OCI-LY1 (cell line): ENCODE data around the gene GALNT14.

ENCODE experiments used
- H2AFZ ChIP-seq: fragments of 200-600 bp; sonication (generic), shearing (Covaris generic); 2 replicates; pipeline ENCODE4 v1.6.0; 2014; ENCODE audit warnings: antibody characterized with exemption, mild to moderate bottlenecking, low read length
- H3F3A ChIP-seq: fragments of 200-600 bp; sonication (generic), shearing (Covaris generic); 2 replicates; pipeline ENCODE4 v1.6.0; 2014; ENCODE audit warnings: mild to moderate bottlenecking, antibody characterized with exemption, low read length, moderate library complexity; ENCODE audit not compliant: insufficient read depth
- H3K27ac ChIP-seq: fragments of 200-600 bp; sonication (generic); 2 replicates; pipeline ENCODE4 v1.5.1; 2014; ENCODE audit warnings: low read length, mixed run types, mild to moderate bottlenecking, low read depth; ENCODE audit not compliant: poor library complexity, severe bottlenecking
- H3K27me3 ChIP-seq: fragments of 200-600 bp; sonication (generic); 2 replicates; pipeline ENCODE4 v1.6.0; 2014; ENCODE audit warnings: antibody characterized with exemption, mild to moderate bottlenecking, low read length, moderate library complexity; ENCODE audit not compliant: insufficient read depth
- H3K36me3 ChIP-seq: fragments of 200-600 bp; sonication (generic); 2 replicates; pipeline ENCODE4 v1.6.1; 2014; ENCODE audit warnings: mild to moderate bottlenecking, antibody characterized with exemption, low read length, moderate library complexity, mixed read lengths; ENCODE audit not compliant: insufficient read depth
- H3K4me1 ChIP-seq: fragments of 200-600 bp; sonication (generic); 2 replicates; pipeline ENCODE4 v1.5.1; 2014; ENCODE audit warnings: mild to moderate bottlenecking, low read length, moderate library complexity; ENCODE audit not compliant: insufficient read depth, severe bottlenecking
- H3K4me2 ChIP-seq: fragments of 200-600 bp; sonication (generic), shearing (Covaris generic); 2 replicates; pipeline ENCODE4 v1.6.1; 2014; ENCODE audit warnings: low read length
- H3K4me3 ChIP-seq: fragments of 200-600 bp; sonication (generic); 2 replicates; pipeline ENCODE4 v1.5.1; 2014; ENCODE audit warnings: low read length, low read depth, mild to moderate bottlenecking, mixed read lengths; ENCODE audit not compliant: poor library complexity, severe bottlenecking
- H3K79me2 ChIP-seq: fragments of 200-600 bp; shearing (Covaris generic); 2 replicates; pipeline ENCODE4 v1.6.1; 2016; ENCODE audit warnings: mixed run types, low read length, mixed read lengths; ENCODE audit not compliant: insufficient read depth
- H3K9ac ChIP-seq: fragments of 200-600 bp; sonication (generic), shearing (Covaris generic); 2 replicates; pipeline ENCODE4 v1.6.1; 2014; ENCODE audit warnings: mild to moderate bottlenecking, low read length, mixed read lengths
- H3K9me2 ChIP-seq: fragments of 200-600 bp; sonication (generic), shearing (Covaris generic); 2 replicates; pipeline ENCODE4 v1.6.1; 2014; ENCODE audit warnings: low read depth, mild to moderate bottlenecking, low read length, mixed read lengths
- H3K9me3 ChIP-seq: fragments of 200-600 bp; shearing (Covaris generic); 2 replicates; pipeline ENCODE4 v1.6.1; 2014; ENCODE audit warnings: low read length, mixed read lengths
- H4K20me1 ChIP-seq: fragments of 200-600 bp; sonication (generic), shearing (Covaris generic); 2 replicates; pipeline ENCODE4 v1.6.0; 2016; ENCODE audit warnings: mild to moderate bottlenecking, low read length; ENCODE audit not compliant: insufficient read depth
- EZH2 ChIP-seq: fragments of 200-600 bp; sonication (generic), shearing (Covaris generic); IDR thresholded peaks from 2 replicates; pipeline ENCODE4 v1.8.0; 2017; ENCODE audit warnings: borderline replicate concordance, mixed run types, mild to moderate bottlenecking, antibody characterized with exemption, low read length, moderate library complexity, mixed read lengths
- TF ChIP-seq, protein P1 (sequence below): fragments of 200-600 bp; sonication (generic), shearing (Covaris generic); IDR thresholded peaks from 2 replicates; pipeline ENCODE4 v1.5.1; 2017; ENCODE audit warnings: mild to moderate bottlenecking, antibody characterized with exemption, low read length, moderate library complexity, mixed read lengths

Gene GALNT14

DNA sequence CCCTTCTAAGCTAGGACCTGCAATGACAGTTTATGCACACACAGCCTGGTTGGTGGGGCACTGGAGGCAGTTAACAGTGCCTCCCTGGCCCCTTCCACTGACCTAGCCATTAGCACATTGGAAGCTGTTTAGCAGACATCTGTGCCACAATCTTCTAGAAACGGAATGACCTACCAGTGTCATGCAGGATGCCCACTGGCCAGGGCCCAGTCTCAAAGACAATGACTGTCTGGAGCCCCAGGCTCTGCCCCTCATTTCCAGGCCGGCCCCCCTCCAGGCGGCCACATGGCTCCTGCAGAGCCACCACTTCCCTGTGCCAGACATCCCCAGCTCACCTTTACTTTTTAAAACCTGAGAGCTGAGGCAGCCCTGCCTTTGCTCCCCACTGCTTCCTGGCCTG, 207.5 kb downstream of the GALNT14 start:
- no peaks in the 10 kb centered on the region for H3K36me3 ChIP-seq
- no peaks in the 10 kb centered on the region for H3F3A ChIP-seq
- H2AFZ ChIP-seq, result no peak overlapping the region
- no peak overlapping the region for H3K4me3 ChIP-seq
- no peaks in the 10 kb centered on the region for H4K20me1 ChIP-seq
- no peak overlapping the region for H3K9ac ChIP-seq
- H3K27me3 ChIP-seq, result no peaks in the 10 kb centered on the region
- H3K27ac ChIP-seq, result no peak overlapping the region
- H3K4me1 ChIP-seq, result no peaks in the 10 kb centered on the region
- H3K4me2 ChIP-seq, result no peak overlapping the region
- H3K9me3 ChIP-seq, result no peaks in the 10 kb centered on the region
- TF ChIP-seq, protein P1, sequence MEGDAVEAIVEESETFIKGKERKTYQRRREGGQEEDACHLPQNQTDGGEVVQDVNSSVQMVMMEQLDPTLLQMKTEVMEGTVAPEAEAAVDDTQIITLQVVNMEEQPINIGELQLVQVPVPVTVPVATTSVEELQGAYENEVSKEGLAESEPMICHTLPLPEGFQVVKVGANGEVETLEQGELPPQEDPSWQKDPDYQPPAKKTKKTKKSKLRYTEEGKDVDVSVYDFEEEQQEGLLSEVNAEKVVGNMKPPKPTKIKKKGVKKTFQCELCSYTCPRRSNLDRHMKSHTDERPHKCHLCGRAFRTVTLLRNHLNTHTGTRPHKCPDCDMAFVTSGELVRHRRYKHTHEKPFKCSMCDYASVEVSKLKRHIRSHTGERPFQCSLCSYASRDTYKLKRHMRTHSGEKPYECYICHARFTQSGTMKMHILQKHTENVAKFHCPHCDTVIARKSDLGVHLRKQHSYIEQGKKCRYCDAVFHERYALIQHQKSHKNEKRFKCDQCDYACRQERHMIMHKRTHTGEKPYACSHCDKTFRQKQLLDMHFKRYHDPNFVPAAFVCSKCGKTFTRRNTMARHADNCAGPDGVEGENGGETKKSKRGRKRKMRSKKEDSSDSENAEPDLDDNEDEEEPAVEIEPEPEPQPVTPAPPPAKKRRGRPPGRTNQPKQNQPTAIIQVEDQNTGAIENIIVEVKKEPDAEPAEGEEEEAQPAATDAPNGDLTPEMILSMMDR, result no peak
- no peak for TF ChIP-seq EZH2
- no peaks in the 10 kb centered on the region for H3K79me2 ChIP-seq
- no peaks in the 10 kb centered on the region for H3K9me2 ChIP-seq

DNA sequence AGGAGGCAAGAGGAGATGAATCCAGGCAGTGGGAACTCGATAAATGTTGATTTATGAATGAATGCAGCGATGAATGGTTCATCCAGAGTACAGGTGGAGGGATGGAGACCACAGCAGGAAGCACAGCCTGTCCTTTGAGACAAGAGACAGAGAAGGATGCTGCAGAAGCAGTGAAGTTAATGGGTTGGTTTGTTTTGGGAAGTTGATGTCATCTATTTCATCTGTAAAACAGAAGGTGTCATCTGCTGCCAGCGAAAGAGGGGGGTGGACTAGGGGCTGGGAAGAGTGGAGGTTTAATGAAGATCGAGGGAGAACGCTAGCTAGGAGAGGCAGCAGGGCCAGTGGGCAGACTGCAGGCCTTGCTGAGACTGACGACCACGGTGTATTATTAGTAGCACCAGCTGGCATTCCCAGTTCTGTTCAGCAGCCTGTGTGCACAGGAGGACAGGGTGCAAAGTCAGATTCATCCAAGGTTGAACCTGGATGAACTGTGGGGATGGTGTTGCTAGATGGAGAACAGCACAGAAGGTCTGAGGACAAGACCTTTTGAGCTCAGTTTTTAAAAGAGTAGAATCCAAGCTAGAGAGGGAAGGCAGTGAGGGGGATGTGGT, 210.7 kb downstream of the GALNT14 start:
- Histone ChIP-seq H3K79me2 (no peaks in the 10 kb centered on the region), H3K36me3 (no peaks in the 10 kb centered on the region), H3K27ac (no peak overlapping the region), H3K27me3 (no peaks in the 10 kb centered on the region), H3K4me2 (no peak overlapping the region), H3K4me3 (no peak overlapping the region), H3F3A (no peaks in the 10 kb centered on the region), H3K4me1 (no peaks in the 10 kb centered on the region), H4K20me1 (no peaks in the 10 kb centered on the region), H3K9me2 (no peaks in the 10 kb centered on the region), H3K9me3 (no peaks in the 10 kb centered on the region), H3K9ac (no peak overlapping the region), H2AFZ (no peak overlapping the region)
- TF ChIP-seq EZH2, result no peak

DNA sequence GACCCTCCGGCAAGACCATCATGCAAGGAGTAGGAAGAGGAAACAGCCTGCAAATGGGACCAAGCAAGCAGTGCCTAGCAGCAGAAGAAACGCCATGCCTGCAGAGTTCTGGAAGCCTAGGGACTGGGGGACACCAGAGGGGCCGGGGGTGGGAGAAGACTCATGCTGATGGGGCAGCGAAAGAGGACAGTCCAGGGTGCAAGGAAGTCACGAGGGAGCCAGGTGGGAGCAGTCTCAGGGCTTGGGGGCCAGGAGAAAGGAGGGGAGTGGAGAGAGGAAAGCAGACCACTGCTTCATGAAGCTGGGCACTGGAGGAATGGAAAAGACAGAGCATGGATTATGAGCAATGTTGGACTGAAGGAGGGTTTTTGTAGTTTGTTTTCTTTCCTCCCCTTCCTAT, 211.6 kb downstream of the GALNT14 start:
- no peak overlapping the region for H3K4me2 ChIP-seq
- no peaks in the 10 kb centered on the region for H3K79me2 ChIP-seq
- no peaks in the 10 kb centered on the region for H3K4me1 ChIP-seq
- no peaks in the 10 kb centered on the region for H3K9me3 ChIP-seq
- H3K9me2 ChIP-seq, result no peaks in the 10 kb centered on the region
- no peak for TF ChIP-seq EZH2
- TF ChIP-seq, protein P1, result no peak
- H4K20me1 ChIP-seq, result no peaks in the 10 kb centered on the region
- no peak overlapping the region for H3K4me3 ChIP-seq
- H3F3A ChIP-seq, result no peaks in the 10 kb centered on the region
- H3K27ac ChIP-seq, result no peak overlapping the region
- no peak overlapping the region for H3K9ac ChIP-seq
- no peak overlapping the region for H2AFZ ChIP-seq
- H3K27me3 ChIP-seq, result no peaks in the 10 kb centered on the region
- H3K36me3 ChIP-seq, result no peaks in the 10 kb centered on the region

DNA sequence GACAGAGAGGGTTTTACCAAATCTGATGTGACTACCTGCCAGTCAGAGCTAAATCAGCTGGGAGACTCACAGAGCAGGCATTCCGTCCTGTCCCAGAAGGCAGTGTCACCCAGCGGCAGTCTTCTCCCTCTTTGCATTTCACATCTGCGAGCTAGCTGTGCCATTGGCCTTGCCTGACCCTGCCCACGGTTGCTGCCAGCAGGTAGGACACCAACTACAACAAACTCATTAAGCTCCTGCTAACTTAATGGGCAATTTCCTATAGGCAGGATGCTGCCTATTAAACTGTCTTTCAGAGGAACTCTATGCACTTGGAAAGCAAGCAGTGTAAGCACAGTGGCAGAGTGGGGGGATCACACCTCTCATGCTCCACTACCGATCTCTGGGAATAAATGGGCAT, 214.6 kb downstream of the GALNT14 start:
- H3K27ac ChIP-seq, result no peak overlapping the region
- no peaks in the 10 kb centered on the region for H3K27me3 ChIP-seq
- H4K20me1 ChIP-seq, result no peaks in the 10 kb centered on the region
- no peaks in the 10 kb centered on the region for H3K9me3 ChIP-seq
- no peaks in the 10 kb centered on the region for H3F3A ChIP-seq
- no peaks in the 10 kb centered on the region for H3K9me2 ChIP-seq
- no peak overlapping the region for H3K4me3 ChIP-seq
- H2AFZ ChIP-seq, result no peak overlapping the region
- no peaks in the 10 kb centered on the region for H3K4me1 ChIP-seq
- no peak for TF ChIP-seq EZH2
- TF ChIP-seq, protein P1, result no peak
- H3K9ac ChIP-seq, result no peak overlapping the region
- H3K79me2 ChIP-seq, result no peaks in the 10 kb centered on the region
- no peak overlapping the region for H3K4me2 ChIP-seq
- no peaks in the 10 kb centered on the region for H3K36me3 ChIP-seq
